ENCODE measurements around the gene CD82.

DNA sequence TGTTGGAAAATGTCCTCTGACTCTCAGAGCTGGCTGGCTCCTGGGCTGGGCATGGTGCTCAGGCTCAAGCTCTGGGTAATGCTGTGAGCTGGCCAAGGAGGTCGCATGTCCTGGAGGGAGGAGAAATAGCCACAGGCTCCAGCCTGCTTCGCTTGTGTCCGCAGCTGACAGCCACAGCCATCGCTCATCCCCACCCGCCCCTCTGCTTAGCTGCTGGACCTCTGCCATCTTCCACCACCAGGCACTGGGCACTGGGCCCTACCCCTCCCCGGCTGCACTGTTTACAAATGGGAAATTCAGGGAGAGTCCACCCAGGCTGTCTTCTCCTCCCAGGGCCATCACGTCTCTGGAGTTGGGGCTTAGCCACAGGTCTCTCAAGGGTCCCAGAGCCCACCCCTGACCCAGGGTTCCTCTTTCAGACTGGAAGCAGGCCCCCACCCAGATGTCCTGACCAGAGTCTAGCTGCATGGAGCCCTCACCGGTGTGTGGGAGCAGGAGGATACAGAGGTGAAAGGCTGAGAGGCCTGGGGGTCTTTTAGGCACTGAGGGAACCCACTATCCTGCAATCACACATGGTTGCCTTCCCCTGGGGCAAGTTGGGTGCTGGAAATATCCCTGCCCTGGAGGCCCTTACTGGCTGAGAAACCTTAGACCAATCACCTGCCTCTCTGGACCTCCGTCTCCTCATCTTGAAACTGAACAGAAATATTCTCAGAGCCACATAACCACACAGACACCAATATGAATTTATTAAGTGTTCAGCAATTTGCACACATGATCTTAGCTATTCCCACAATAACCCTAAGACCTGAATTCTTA, 62.7 kb downstream of the CD82 start:
- TF ChIP-seq, protein P1, sequence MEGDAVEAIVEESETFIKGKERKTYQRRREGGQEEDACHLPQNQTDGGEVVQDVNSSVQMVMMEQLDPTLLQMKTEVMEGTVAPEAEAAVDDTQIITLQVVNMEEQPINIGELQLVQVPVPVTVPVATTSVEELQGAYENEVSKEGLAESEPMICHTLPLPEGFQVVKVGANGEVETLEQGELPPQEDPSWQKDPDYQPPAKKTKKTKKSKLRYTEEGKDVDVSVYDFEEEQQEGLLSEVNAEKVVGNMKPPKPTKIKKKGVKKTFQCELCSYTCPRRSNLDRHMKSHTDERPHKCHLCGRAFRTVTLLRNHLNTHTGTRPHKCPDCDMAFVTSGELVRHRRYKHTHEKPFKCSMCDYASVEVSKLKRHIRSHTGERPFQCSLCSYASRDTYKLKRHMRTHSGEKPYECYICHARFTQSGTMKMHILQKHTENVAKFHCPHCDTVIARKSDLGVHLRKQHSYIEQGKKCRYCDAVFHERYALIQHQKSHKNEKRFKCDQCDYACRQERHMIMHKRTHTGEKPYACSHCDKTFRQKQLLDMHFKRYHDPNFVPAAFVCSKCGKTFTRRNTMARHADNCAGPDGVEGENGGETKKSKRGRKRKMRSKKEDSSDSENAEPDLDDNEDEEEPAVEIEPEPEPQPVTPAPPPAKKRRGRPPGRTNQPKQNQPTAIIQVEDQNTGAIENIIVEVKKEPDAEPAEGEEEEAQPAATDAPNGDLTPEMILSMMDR (IDR thresholded peaks at IDR 0.05; ENCODE audit: low read depth, low read length, poor library complexity, severe bottlenecking) = no peak
- no peak for TF ChIP-seq EZH2phosphoT487 (IDR thresholded peaks at IDR 0.05; ENCODE audit: borderline replicate concordance, low read length)

Measured in DOHH2 (cell line).